DMS114 treated with DMSO at 0.1 percent for 48 hours (cell line): ENCODE measurements around the gene GNAT2.

Source experiments
- DNase-seq: peaks from one replicate; lab custom pipeline; 2025; ENCODE audit not compliant: unreplicated experiment; lab: John Stamatoyannopoulos, UW

Gene GNAT2

GRCh38 chr1:109628540-109629321 is 9.3 kb upstream of the GNAT2 start:
- DNase-seq = no peak

- no peak for DNase-seq
These were observed 8.4 kb upstream of the GNAT2 start for GRCh38 chr1:109627692-109628399.

- DNase-seq = no peak
These were observed 7.4 kb upstream of the GNAT2 start for GRCh38 chr1:109626682-109627408.

GRCh38 chr1:109625601-109626560 is 6.5 kb upstream of the GNAT2 start:
- DNase-seq = no peak

GRCh38 chr1:109625176-109625575 is 5.8 kb upstream of the GNAT2 start:
- no peak for DNase-seq

- DNase-seq = no peak
These were observed 5.0 kb upstream of the GNAT2 start for GRCh38 chr1:109624201-109625010.

- no peak for DNase-seq
These were observed 4.3 kb upstream of the GNAT2 start for GRCh38 chr1:109623601-109624161.

GRCh38 chr1:109622895-109623294 is 3.5 kb upstream of the GNAT2 start:
- no peak for DNase-seq

GRCh38 chr1:109622137-109622892 is 2.9 kb upstream of the GNAT2 start:
- DNase-seq = no peak

- DNase-seq = no peak
These were observed 2.1 kb upstream of the GNAT2 start for GRCh38 chr1:109621379-109622136.

- peak; percentile 84 for DNase-seq
These were observed 1.4 kb upstream of the GNAT2 start for GRCh38 chr1:109620841-109621286.

GRCh38 chr1:109620401-109620791 is 980 bp upstream of the GNAT2 start:
- DNase-seq = no peak

- DNase-seq = no peak
These were observed 498 bp downstream of the GNAT2 start for GRCh38 chr1:109618661-109619575.

GRCh38 chr1:109617291-109617801 is 2.1 kb downstream of the GNAT2 start:
- no peak for DNase-seq

- DNase-seq = no peak
These were observed 3.0 kb downstream of the GNAT2 start for GRCh38 chr1:109616391-109616790.

- DNase-seq = no peak
These were observed 3.5 kb downstream of the GNAT2 start for GRCh38 chr1:109615879-109616278.
